Liver (tissue), 3 donors: Measurements from ENCODE around the gene ME1.

ENCODE experiments used
- EGR1 ChIP-seq, 2 donors: IDR thresholded peaks; 2 replicates each; pipeline ENCODE4 v1.6.1; 2016 to 2018; ENCODE audit warnings: antibody characterized with exemption in 2 of 2, low read depth in 2 of 2
- SP1 ChIP-seq: IDR thresholded peaks from 2 replicates; pipeline ENCODE4 v1.6.1; 2018; ENCODE audit warnings: antibody characterized with exemption, mild to moderate bottlenecking
- TF ChIP-seq, protein P1 (sequence below): fragments of 150-350 bp; IDR thresholded peaks from 2 replicates; pipeline ENCODE4 v1.5.1; 2017; ENCODE audit warnings: improper control_type of control experiment, low read depth, low read length; ENCODE audit not compliant: missing input control
- donor health status: healthy.
- donor health status: healthy.

- TF ChIP-seq, protein P1, sequence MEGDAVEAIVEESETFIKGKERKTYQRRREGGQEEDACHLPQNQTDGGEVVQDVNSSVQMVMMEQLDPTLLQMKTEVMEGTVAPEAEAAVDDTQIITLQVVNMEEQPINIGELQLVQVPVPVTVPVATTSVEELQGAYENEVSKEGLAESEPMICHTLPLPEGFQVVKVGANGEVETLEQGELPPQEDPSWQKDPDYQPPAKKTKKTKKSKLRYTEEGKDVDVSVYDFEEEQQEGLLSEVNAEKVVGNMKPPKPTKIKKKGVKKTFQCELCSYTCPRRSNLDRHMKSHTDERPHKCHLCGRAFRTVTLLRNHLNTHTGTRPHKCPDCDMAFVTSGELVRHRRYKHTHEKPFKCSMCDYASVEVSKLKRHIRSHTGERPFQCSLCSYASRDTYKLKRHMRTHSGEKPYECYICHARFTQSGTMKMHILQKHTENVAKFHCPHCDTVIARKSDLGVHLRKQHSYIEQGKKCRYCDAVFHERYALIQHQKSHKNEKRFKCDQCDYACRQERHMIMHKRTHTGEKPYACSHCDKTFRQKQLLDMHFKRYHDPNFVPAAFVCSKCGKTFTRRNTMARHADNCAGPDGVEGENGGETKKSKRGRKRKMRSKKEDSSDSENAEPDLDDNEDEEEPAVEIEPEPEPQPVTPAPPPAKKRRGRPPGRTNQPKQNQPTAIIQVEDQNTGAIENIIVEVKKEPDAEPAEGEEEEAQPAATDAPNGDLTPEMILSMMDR = peak; percentile 70
- TF ChIP-seq EGR1 (IDR thresholded peaks at IDR 0.05; ENCODE audit: low read depth in 2 of 2) (no peak), SP1 (no peak)
Measured at GRCh38 chr6:83417880-83418663, 12.8 kb downstream of the ME1 start.
